Measurements from ENCODE around the gene MAPKBP1.
"Not testable (repeated sequence)": the region's sequence is repeated elsewhere in the genome, so short reads cannot be mapped to it uniquely, and the experiment has no call there.

MAPKBP1 gene

GRCh38 chr15:41829959-41830646, 55.8 kb downstream of the MAPKBP1 start:
- no peak for DNase-seq

DNA sequence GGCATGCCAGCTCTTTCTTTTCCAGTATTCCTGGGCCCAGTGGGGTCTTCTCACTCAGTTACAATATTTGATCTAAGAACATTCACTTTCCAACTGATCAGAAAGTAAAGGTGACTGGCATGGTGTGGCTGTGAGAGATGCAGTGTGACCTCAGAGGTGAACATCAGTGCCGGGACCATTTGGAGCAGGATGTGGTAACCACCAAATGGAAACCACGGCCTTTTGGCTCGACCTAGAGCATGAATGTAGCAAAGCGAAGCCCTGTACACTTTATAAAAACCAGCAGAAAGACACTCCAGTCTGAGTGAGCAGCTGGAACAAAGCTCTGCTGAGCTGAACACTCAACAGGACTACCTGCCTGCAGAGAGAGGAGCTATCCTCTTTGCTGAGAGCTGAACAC, 57.0 kb downstream of the MAPKBP1 start:
- DNase-seq: not testable (repeated sequence)

DNA sequence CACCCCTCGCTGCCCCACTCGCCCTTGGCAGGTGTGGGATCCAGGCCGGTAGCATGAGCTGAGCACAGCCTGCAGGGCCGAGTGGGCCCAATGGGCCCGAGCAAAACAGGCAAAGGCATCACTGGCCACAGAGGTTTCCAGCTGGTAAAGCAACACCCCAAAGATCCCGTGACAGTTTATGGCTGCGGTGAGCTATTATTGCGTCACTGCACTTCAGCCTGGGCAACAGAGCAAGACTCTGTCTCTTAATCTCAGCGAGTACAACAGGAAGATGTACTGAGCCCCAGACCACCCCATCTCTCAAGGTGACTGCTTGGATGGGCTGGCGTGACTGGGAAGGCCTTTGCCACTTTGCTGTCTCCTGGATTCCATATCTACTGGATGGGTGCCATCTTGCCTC, 57.9 kb downstream of the MAPKBP1 start:
- DNase-seq: no peak

DNA sequence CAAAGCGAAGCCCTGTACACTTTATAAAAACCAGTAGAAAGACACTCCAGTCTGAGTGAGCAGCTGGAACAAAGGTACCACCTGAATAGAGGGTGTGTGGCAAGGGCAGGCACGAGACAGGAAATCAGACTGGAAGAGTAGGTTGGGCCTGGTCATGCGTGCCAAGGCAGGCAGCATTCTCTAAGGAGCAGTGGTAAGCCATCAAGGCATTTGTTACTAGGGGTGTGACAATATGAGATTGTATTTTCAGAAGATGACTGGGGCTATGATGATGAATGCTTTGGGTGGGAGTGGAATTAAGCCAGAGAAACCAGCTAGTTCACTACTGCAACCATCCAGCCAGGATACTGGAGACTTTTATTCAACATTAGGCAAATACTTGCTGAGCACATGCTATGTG, 58.6 kb downstream of the MAPKBP1 start:
- no peak for DNase-seq

DNA sequence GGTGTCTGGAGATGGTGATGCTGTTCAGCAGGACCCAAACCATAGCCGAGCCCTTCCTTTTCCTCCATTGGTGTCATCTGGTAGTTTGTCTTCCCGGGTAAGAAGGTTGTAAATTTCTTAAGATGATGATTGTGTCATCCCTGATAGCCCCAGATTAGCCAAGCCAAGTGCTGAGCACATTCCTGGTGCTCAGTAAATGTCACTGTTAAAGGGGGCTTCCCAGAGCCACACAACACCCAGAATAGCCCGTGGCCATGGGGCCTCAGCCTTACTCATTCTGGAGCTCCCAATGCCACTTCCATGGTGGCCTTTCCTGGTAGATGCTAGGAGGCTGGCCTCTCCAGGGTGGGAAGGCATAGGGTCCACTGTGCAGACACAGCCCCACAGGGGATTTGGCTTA, 59.8 kb downstream of the MAPKBP1 start:
- no peak for DNase-seq

DNA sequence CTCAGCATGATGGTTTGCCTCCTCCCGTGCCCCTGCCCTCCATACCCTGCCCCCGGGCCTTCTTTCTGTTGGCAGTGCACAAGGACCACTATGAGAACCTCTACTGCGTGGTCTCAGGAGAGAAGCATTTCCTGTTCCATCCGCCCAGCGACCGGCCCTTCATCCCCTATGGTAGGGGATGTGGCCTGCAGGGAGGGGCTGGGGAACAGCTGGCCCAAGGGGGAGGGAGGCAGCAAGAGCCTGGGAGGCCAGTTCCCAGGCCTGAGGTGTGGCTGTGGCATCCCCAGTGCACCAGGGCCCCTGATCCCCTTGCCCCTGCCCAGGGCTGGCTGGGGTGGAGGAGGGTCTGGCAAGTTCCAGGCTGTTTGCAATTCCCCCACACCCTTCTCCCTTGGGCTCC, 61.8 kb downstream of the MAPKBP1 start:
- DNase-seq: no peak

DNA sequence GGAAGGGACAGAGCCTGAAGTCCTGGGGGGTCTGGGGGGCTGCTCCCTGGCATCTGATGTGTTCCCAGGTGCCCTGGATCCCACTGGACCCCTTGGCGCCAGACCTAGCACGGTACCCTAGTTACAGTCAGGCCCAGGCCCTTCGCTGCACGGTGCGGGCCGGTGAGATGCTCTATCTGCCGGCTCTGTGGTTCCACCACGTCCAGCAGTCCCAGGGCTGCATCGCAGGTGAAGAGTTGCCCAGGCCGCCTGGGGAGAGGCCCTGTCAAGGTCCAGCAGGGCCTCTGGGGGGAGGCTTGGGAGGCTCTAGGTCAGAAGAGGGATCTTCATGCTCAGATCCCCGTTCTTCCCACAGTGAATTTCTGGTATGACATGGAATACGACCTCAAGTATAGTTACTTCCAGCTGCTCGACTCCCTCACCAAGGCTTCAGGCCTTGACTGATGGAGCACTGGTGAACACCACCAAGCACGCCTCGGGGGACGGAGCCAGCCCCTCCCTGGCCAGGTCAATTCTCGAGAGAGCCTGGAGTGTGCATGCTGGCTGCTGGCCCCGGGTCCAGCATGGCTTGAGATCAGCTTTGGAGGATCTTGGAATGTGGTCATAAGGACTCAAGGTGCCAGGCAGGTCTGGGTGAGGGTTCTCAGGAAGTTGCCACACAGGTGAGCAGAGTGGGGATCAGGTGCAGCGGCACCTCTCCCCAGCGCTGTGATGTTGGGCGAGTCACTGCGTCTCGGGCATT, 62.6 kb downstream of the MAPKBP1 start:
- DNase-seq: no peak

DNA sequence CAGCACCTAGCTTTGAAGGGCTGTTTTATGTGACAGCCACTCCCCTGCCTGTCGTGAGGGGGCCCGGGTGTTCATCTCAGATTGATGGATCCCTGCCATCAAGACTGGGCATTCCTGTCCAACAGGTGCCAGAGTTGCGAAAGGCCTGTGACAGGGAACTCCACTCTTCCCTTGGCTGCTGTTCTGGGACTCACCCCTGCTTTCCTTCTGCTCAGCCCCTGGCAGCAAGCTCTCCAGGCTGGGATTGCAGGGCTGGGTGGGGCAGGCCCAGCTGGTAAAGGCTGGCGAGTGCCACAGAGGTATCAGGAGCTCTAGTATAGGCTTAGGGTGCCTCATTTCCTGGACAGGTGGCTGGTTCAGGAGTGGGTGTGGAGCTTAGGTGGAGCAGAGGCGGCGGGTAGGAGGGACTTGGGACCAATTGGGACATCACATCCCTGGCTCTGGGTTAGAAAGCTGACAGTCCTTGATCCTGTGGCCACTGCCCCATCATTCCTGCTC, 64.2 kb downstream of the MAPKBP1 start, which contains the start of gene PLA2G4B:
Gene PLA2G4B, plus strand, starts transcription at position 448 of the 498 bp plus-strand sequence. CDS start 67 bp downstream, outside the sequence.
- peak in 1 of 2 experiments; percentile 14 for DNase-seq

GRCh38 chr15:41839781-41840491, 65.7 kb downstream of the MAPKBP1 start:
- DNase-seq: no peak

- DNase-seq: no peak
Measured at GRCh38 chr15:41840673-41841072, 66.4 kb downstream of the MAPKBP1 start.

GRCh38 chr15:41841131-41841530, 66.8 kb downstream of the MAPKBP1 start:
- no peak for DNase-seq

- no peak for DNase-seq
Measured at GRCh38 chr15:41842229-41842628, 67.9 kb downstream of the MAPKBP1 start.

DNA sequence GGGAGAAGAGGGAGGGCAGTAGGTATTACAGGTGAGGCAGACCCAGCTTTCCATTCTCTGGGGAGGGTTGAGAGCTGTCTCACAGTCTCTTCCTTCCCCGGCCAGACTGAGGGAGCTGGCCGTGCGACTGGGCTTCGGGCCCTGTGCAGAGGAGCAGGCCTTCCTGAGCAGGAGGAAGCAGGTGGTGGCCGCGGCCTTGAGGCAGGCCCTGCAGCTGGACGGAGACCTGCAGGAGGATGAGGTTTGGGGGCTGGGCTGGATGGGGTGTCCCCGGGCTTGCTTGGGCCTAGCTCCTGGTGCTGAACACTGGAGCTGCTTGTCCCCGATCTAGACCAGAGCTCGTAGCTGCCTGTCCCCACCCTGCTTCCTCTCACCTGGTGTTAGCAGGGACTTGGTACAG, 69.3 kb downstream of the MAPKBP1 start:
- no peak for DNase-seq

DNA sequence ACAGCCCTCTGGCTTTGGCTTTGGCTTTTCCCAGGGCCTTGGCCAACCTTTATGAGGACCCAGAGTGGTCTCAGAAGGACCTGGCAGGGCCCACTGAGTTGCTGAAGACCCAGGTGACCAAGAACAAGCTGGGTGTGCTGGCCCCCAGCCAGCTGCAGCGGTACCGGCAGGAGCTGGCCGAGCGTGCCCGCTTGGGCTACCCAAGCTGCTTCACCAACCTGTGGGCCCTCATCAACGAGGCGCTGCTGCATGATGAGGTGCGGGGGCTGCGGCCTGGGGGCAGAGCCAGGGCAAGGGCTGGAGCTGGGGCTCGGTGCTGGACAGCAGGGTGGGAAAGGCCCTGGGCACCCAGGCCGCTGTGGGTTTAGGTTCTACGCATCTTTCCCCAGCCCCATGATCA, 70.5 kb downstream of the MAPKBP1 start:
- no peak for DNase-seq

DNA sequence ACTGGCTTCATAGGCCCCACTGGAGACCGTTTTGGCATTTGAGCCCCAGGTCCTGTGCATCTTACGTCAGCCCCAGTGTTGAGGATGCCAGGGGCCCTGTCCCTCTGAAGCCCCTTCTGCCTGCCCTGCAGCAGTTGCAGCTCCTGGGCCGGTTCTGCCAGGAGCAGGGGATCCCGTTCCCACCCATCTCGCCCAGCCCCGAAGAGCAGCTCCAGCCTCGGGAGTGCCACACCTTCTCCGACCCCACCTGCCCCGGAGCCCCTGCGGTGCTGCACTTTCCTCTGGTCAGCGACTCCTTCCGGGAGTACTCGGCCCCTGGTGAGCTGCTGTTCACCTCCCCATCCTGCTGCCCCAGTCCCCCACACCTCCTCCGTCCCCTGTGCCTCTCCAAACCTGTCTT, 72.9 kb downstream of the MAPKBP1 start:
- DNase-seq: no peak

DNA sequence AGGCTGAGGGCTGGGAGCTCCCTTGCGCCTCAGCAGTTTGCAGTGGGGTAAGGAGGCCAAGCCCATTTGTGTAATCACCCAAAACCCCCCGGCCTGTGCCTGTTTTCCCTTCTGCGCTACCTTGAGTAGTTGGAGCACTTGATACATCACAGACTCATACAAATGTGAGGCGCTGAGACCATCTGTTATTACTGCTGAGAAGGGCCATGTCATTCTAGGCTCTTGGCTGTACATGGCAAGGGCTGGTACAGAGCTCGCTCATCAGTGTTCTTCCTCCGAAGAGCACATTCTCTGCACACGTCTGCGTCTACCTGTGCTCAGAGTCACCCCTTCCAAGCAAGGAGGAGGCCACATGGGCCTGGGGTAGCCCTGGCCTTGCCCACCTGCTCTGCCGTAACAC, 73.7 kb downstream of the MAPKBP1 start:
- DNase-seq: no peak

GRCh38 chr15:41848631-41849030, 74.3 kb downstream of the MAPKBP1 start:
- DNase-seq: no peak

DNA sequence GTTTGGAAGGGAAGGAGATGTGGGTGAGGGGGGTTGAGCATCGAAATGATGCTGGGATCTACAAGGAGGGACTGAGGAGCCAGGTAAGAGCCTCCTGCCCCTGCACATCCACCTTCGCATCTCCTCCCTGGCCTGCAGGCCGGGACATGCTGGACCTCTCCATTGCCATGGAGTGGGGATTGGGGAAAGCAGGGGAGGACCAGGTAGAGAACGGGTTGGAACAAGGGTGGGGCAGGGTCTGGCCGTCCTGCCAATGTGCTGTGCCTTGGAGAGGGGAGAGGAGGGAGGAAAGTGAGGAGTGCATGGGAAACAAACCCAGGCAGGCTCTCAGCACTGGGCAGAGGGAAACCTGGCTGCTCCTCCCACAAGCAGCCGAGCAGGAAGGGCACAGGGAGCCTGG, 74.9 kb downstream of the MAPKBP1 start:
- DNase-seq: no peak

- no peak for DNase-seq
Measured at GRCh38 chr15:41849861-41850260, 75.6 kb downstream of the MAPKBP1 start.

DNA sequence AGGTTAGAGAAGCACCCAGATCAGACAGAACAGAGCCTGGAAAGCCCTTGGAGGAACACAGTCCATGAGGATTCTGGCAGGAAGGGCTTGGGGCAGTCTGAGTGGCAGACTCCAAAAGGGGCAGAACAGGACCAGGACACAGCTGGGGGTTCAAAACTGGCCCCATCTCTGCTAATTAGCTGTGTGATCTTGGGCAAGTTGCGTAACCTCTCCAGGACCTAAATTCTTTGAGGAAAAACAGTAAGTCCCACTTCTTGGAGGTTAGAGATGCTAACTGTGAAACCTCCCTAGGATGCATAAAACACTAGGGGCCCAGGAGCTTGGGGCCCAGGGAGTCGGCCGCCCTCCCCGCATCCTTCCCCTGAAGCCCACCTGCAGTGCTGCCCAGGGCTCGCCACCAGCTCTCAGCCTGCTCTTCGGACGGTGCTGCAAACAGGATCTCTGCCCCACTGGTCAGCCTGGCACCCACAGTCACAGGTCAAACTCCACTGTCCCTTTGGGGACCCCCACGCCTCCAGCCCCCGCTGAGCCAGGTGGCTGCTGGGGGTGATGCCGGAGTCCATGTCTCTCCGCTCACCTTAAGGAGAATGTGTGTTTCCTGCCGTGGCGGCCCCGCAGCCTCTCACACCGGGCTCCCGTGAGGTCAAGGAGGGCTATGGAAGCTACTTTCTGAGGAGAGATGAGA, 76.3 kb downstream of the MAPKBP1 start:
- no peak for DNase-seq

- no peak for DNase-seq
Measured at GRCh38 chr15:41851167-41851523, 76.9 kb downstream of the MAPKBP1 start.

DNA sequence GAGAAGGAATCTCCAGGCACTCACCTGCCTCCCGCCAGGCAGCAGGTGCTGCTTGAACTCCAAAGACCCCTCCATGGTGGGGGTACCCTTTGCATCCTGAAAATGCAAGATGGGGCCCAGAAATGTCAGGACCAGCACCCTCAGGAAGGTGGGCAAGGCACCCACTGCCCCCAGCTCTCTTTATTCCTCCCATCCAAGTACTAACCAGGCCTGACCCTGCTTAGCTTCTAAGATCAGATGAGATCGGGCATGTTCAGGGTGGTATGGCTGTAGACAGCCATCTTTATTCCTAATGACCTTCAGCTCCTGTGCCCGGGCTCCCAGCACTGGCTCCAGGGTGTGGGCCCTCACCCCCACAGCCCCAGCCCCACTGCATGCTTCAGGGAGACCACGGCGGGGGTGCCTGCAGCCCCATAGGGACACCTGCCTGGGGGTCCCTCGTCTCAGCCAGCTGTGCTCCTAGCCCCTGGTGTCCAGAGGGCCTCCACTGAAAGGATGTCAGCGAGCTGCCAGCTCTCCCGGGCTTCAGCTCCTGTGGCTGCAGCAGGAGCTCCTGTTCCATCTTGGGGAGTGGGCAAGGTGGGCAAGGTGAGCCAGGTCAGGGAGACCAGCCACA, 77.6 kb downstream of the MAPKBP1 start:
- no peak for DNase-seq

Measured in NCI-H446 (cell line).